Endothelial cell (in vitro differentiated cells): ENCODE data around the gene TEX101. TPM values are rescaled to one million over a fixed set of nuclear protein-coding genes. Genes with fewer than 3 reads are reported as not detected.
"Not testable (repeated sequence)": the region's sequence is repeated elsewhere in the genome, so short reads cannot be mapped to it uniquely, and the experiment has no call there.

Experiments used
- DNase-seq: peaks from one replicate; pipeline ENCODE4 v3.0.0; 2021; ENCODE audit warnings: low spot score
- H3K27ac Mint-ChIP-seq: one replicate; pipeline ENCODE4 v1.8.0; 2021; ENCODE audit warnings: mixed read lengths, inconsistent platforms; ENCODE audit not compliant: unreplicated experiment
- H3K27me3 Mint-ChIP-seq: one replicate; pipeline ENCODE4 v1.8.0; 2021; ENCODE audit warnings: mild to moderate bottlenecking, moderate library complexity, mixed read lengths, inconsistent platforms; ENCODE audit not compliant: unreplicated experiment
- H3K36me3 Mint-ChIP-seq: one replicate; pipeline ENCODE4 v1.8.0; 2021; ENCODE audit warnings: mild to moderate bottlenecking, low read depth, mixed read lengths, inconsistent platforms; ENCODE audit not compliant: unreplicated experiment
- H3K4me1 Mint-ChIP-seq: one replicate; pipeline ENCODE4 v1.8.0; 2021; ENCODE audit warnings: mild to moderate bottlenecking, mixed read lengths, inconsistent platforms; ENCODE audit not compliant: unreplicated experiment
- H3K4me3 Mint-ChIP-seq: one replicate; pipeline ENCODE4 v1.8.0; 2021; ENCODE audit warnings: mild to moderate bottlenecking, mixed read lengths, inconsistent platforms; ENCODE audit not compliant: unreplicated experiment
- H3K9me3 Mint-ChIP-seq: one replicate; pipeline ENCODE4 v1.8.0; 2021; ENCODE audit warnings: mixed read lengths, inconsistent platforms; ENCODE audit not compliant: unreplicated experiment
- total RNA-seq: library from RNA; stranded (reverse); fragmentation: NEBNext Ultra II Directional; extraction: Animal tissue kit (Norgen Biotek cat#: 25700); gene quantifications from one replicate; pipeline ENCODE4 v1.2.1, GENCODE V29; 2021; ENCODE audit not compliant: unreplicated experiment
- TF ChIP-seq, protein P1 (sequence below): fragments of 200-600 bp; sonication (generic); IDR thresholded peaks from one replicate; pipeline ENCODE4 v1.5.0; 2021; ENCODE audit warnings: antibody characterized with exemption; ENCODE audit not compliant: unreplicated experiment

Gene TEX101
- total RNA-seq, 1 donor from 2014 or later: not detected

DNA sequence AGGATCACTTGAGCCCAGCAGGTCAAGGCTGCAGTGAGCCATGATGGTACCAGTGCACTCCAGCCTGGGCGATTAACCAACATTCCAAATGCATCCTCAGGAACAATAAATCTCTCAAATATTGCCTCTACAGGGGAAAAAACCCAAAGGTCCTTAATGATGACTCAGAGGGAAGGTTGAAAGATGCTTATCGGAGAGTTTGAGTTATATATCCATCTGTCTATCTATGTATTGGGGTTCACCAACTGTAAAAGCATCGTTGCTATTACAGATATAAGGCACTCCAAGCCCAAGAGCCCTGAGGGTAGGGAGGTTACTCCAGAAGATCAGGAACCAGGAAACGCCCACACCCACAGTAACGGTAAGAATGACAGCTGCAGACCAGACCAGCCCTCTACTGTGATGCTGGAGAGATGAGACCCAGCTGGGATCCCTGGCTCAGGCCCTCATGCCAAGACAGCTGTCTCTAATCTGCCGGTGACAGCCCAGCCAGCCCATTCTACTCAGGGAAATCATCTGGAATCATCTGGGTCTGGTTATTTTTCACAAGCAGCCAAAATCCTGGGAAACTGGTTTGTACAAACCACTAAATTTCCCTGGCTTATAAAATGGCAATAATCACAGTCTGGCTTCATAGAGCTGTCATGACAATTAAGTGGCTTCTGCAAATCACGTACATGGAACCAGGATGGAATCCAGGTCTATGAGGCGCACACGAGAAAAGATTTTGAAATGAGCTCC, 23.8 kb downstream of the TEX101 start:
- no peaks in the 10 kb centered on the region for H3K4me1 Mint-ChIP-seq
- TF ChIP-seq, protein P1, sequence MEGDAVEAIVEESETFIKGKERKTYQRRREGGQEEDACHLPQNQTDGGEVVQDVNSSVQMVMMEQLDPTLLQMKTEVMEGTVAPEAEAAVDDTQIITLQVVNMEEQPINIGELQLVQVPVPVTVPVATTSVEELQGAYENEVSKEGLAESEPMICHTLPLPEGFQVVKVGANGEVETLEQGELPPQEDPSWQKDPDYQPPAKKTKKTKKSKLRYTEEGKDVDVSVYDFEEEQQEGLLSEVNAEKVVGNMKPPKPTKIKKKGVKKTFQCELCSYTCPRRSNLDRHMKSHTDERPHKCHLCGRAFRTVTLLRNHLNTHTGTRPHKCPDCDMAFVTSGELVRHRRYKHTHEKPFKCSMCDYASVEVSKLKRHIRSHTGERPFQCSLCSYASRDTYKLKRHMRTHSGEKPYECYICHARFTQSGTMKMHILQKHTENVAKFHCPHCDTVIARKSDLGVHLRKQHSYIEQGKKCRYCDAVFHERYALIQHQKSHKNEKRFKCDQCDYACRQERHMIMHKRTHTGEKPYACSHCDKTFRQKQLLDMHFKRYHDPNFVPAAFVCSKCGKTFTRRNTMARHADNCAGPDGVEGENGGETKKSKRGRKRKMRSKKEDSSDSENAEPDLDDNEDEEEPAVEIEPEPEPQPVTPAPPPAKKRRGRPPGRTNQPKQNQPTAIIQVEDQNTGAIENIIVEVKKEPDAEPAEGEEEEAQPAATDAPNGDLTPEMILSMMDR: no peak

DNA sequence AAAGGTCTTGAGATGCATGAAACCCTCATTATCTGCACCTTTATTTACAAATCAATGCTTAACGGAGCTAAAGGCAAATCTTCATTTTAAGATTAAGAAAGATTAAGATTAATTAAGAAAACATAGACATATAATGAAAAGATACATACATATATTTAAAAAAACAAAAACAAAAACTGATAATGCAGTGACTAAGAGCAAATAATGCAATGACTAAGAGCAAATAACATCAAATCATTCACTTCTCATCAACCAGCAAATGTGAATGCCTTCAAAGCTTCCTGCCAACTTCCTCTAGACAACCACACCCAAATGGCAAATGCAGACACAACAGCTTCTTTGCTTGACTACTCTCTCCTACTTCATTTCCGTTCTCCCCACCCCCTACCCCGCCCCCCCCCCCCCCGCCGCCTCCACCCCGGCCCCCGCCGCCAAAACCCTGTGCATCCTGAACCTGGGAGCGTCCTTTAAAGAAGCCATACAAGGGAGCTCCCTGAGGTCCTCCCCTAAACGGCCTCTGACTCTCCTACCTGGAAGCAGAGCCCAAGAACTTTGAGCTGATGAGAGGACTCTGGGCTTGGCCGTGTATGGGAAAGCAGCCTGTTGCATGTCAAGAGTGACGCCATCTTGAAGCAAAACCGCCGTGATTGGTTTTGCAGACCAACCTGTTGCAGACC, 24.5 kb downstream of the TEX101 start:
- Mint-ChIP-seq H3K9me3 (no peaks in the 10 kb centered on the region), H3K27me3 (peaks cover 3% of the 10 kb centered on the region), H3K36me3 (no peaks in the 10 kb centered on the region), H3K4me3 (no peak overlapping the region), H3K4me1 (peaks cover 2% of the 10 kb centered on the region), H3K27ac (no peak overlapping the region)
- TF ChIP-seq, protein P1: no peak
- DNase-seq: no peak

More for the DNA sequence above, 23.8 kb downstream of the TEX101 start:
- H3K4me3 Mint-ChIP-seq: no peak overlapping the region
- no peak overlapping the region for H3K27ac Mint-ChIP-seq
- no peaks in the 10 kb centered on the region for H3K9me3 Mint-ChIP-seq
- no peaks in the 10 kb centered on the region for H3K36me3 Mint-ChIP-seq
- peaks cover under 1% of the 10 kb centered on the region for H3K27me3 Mint-ChIP-seq
- DNase-seq: no peak

DNA sequence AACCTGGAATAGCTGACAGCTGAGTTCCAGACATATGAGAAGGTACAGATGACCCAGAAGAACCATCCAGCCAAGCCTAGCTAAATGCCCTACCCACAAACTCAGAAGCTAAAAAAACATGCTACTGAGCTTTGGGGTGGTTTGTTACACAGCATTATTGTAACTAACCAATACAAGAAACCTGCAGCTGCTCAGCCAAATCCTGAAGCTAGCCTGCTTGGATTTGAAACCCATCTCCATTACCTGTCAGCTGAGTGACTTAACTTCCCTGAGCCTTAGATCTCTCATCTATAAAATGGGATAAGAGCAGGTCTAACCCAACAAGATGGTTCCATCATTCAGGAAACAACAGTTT, 25.0 kb downstream of the TEX101 start:
- TF ChIP-seq, protein P1: no peak
- H3K27me3 Mint-ChIP-seq: peaks cover 3% of the 10 kb centered on the region
- DNase-seq: no peak
- no peaks in the 10 kb centered on the region for H3K36me3 Mint-ChIP-seq
- H3K4me1 Mint-ChIP-seq: peaks cover 2% of the 10 kb centered on the region
- H3K27ac Mint-ChIP-seq: no peak overlapping the region
- H3K9me3 Mint-ChIP-seq: no peaks in the 10 kb centered on the region
- H3K4me3 Mint-ChIP-seq: no peak overlapping the region

DNA sequence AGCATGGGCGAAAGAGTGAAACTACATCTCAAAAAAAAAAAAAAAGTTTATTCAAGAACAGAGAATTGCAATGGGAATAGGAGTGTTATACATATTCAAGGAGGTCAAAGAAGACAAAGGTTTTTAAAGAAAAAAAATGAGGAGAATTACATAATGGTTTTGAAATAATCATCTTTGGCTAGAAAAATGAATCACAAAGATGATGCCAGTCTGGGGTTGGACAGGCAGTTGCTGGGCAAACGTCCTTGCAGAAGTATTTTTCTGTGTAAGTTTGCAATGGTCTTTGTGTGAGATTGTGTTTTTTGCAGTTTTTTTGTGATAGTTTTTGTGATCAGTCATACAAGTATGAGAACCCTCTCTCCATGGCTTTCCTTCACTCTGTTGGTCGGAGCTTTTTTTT, 27.0 kb downstream of the TEX101 start:
- Mint-ChIP-seq H3K27ac (no peak overlapping the region), H3K27me3 (peaks cover 3% of the 10 kb centered on the region), H3K4me3 (no peak overlapping the region), H3K9me3 (no peaks in the 10 kb centered on the region), H3K4me1 (peaks cover 2% of the 10 kb centered on the region), H3K36me3 (no peaks in the 10 kb centered on the region)
- no peak for DNase-seq
- TF ChIP-seq, protein P1: no peak

DNA sequence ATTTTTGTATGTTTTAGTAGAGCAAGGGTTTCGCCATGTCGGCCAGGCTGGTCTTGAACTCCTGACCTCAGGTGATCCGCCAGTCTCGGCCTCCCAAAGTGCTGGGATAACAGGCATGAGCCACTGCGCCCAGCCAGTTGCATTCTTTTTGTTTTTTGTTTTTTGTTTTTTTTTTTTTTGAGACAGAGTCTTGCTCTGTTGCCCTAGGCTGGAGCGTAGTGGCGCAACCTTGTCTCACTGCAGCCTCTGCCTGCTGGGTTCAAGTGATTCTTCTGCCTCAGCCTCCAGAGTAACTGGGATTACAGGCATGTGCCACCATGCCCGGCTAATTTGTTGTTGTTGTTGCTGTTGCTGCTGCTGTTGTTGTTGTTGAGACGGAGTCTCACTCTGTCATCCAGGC, 29.4 kb downstream of the TEX101 start:
- H3K36me3 Mint-ChIP-seq, H3K4me3 Mint-ChIP-seq, H3K9me3 Mint-ChIP-seq, H3K27ac Mint-ChIP-seq, DNase-seq, H3K27me3 Mint-ChIP-seq, H3K4me1 Mint-ChIP-seq: not testable (repeated sequence)
